GM18520 (cell line): ENCODE measurements around the gene SLC25A47.
"Not testable (repeated sequence)": the region's sequence is repeated elsewhere in the genome, so short reads cannot be mapped to it uniquely, and the experiment has no call there.

Experiments
- ATAC-seq: cut with Tn5 transposase; IDR thresholded peaks from one replicate; pipeline ENCODE4 v1.9.1; 2021; ENCODE audit not compliant: unreplicated experiment

Gene SLC25A47

DNA sequence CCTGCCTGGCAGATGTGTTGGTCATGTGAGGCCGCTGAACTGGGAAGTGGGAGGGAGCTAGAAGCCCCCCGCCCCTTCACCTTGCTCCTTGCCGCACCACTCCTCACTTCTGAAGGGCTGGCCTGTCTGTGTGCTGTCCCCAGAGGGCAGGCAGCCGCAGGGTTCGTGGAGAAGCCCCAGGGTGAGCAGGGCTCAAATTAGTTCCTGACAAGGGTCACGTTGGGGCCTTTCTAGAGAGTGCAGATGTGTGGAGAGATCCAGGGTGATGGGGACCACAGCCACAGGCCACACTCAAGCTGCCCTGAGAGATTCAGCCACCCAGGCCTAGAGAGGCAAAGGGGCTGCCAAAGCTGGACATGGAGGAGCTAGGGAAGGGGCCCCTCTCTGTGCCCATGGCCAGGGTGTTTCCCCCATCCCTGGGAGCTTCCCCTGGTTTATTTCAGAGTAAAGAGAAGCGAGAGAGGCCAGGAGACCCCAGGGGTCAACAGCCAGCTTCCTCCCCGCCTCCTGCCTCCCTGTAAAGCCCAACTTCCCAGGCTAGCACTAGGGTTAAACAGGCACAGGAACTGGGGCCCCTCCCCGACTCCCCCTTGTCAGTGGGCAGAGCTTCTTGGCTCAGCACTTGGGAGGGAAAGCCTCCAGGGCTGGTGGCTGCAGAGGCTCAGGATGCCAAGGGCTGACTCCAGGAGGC lies 33.1 kb upstream of the SLC25A47 start:
- ATAC-seq: no peak

GRCh38 chr14:100290607-100291304 lies 32.4 kb upstream of the SLC25A47 start:
- ATAC-seq: no peak

DNA sequence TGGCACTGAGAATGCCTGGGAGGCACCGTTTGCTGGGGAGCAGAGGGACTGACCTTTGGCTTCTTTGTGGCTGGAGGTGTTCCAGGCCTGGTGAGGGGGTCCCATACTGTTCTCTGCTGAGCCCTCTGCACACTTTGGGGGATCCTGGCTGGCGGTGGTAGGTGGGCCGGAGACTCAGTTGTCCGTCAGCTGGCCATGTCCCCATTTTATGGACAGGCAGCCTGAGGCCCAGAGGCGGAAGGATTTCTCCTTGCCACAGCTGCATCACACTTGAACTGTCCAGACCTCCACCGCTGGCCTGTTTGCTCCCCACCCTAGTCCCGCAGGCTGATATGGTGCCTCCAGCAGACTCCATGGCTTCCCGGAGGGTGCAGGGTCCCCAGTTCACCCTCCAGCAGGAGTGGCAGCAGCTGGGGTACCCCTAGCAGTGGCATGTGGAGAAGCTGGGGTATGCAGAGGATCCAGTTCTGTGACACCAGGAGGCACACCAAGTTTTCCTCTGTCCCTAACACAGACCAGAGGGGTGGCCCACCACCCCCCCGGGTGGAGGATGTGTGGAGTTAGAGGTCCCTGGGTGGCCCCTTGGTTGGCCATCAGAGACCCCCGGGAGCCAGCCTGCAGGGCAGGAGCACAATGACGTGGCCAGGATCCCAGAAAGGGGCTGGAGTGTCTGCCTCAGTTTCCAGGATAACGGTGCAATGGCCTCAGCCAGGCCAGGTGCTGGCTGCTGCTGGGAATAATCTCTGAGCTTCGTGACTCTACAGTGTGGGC lies 31.6 kb upstream of the SLC25A47 start:
- ATAC-seq: no peak

DNA sequence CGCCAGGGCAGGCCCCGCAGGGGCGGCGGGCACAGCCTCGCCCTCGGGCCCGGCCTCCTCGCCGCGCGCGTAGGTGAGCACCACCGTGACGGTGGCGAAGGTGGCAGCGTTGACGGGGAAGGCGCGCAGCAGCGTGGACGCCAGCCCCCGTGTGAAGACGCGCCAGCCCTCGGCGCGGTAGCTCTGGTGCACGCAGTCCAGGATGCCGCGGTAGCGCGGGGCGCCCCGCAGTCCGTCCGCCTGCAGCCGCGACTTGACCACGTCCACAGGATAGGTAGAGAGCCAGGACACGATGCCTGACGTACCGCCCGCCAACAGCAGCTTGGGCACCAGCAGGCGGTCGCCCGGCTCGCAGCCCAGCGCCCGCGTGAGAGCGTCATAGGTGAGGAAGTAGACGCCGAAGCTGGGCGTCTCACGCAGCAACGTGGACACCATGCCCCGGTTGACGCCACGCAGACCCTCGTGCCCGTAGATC lies 30.8 kb upstream of the SLC25A47 start:
- no peak for ATAC-seq

DNA sequence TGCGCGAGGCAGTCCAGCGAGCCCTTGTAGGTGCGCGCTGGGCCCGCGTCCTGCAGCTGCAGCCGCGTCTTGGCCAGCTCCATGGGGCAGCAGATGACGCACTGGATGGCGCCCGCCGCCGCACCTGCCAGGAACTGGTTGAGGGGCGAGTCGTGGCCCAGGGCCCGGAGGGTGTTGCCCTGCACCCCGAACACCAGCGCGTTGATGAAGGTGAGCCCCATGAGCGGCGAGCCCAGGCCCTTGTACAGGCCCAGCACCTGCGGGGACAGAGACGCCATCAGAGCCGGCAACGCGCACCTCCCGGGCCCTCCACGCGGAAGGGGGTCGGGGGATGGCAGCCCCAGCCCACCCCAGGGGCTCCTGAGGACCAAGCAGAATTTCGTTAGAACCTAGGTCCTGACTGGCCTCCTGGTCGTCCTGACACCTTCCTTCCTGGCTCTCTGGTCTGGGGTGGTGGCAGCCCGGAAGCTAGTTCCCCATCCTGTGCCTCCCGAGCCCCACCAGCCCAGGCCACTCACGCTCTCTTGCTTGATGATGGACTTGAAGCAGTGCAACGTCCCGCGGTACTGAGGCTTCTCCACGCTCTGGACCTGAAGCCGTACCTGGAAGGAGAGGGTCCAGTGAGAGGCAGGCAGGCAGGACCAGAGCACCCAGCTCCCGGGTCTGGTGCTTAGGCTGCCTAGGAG lies 30.2 kb upstream of the SLC25A47 start:
- ATAC-seq: no peak

GRCh38 chr14:100293497-100294212 lies 29.5 kb upstream of the SLC25A47 start:
- ATAC-seq: no peak

DNA sequence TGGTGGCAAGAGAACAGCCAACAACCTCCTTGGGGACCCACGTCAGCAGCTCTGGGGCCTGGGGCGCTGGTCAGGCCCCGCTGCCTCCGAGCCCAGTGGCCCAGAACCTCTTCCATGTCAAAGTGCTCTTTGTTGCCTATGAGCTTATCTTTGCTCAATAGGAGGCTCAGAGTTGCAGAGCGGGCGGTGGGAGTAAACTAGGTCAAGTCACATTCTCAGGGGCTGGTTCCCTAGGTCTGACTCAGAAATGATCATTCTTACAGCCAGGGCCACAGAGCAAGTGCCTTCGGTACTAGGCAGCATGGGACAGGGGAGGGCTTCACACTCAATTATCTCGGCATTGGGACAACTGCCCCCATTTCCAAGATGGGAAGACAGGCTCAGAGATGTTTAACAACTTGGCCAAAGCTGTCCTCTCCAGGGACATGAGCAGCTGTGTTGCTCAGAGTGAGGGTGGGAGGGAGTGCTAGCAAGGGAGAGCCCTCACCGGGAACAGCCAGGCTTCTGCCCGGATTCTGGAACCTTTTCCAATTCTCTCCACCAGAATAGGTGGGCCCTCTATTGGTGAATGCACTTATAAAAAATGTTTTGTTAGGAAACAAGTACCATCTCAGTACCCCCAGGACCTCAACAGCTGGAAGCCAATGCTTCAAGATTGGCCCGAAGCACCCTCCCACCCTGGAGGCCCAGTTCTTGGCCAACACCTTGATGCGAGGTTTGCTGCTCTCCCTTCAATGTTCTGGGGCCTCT lies 28.8 kb upstream of the SLC25A47 start:
- no peak for ATAC-seq

- no peak for ATAC-seq
These were observed 28.2 kb upstream of the SLC25A47 start for GRCh38 chr14:100294963-100295330.

GRCh38 chr14:100295376-100296105 lies 27.6 kb upstream of the SLC25A47 start:
- no peak for ATAC-seq

DNA sequence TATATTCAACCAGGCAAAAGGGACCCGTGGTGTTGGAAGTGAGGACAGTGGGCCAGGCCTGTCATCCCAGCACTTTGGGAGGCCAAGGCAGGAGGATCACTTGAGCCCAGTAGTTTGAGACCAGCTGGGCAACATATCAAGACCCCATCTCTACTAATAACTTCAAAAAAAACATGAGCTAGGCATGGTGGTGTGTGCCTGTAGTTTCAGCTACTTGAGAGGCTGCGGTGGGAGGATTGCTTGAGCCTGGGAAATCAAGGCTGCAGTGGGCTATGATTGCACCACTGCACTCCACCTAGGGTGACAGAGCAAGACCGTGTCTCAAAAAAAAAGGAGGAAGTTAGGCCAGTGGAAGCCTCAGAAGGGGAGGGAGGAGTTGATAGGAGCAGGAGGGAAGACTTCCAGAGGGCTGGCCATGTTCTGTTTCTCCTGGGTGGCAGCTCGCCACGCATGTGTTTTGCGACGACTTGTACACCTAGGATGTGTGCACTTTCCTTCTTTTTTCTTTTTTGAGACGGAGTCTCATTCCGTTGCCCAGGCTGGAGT lies 27.0 kb upstream of the SLC25A47 start:
- no peak for ATAC-seq

DNA sequence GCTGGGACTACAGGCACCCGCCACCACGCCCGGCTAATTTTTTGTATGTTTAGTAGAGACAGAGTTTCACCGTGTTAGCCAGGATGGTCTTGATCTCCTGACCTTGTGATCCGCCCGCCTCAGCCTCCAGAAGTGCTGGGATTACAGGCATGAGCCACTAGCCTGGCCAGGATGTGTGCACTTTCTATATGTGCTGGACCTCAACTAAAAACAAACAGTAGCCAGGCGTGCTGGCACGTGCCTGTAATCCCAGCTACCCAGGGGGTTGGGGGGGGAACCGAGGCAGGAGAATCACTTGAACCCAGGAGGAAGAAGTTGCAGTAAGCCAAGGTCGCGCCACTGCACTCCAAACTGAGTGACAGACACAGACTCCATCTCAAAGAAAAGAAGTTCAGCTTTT lies 26.4 kb upstream of the SLC25A47 start:
- ATAC-seq: not testable (repeated sequence)

- peak; percentile 87 for ATAC-seq
These were observed 25.5 kb upstream of the SLC25A47 start for GRCh38 chr14:100297320-100298300.

GRCh38 chr14:100298551-100299237 lies 24.4 kb upstream of the SLC25A47 start:
- ATAC-seq: no peak

DNA sequence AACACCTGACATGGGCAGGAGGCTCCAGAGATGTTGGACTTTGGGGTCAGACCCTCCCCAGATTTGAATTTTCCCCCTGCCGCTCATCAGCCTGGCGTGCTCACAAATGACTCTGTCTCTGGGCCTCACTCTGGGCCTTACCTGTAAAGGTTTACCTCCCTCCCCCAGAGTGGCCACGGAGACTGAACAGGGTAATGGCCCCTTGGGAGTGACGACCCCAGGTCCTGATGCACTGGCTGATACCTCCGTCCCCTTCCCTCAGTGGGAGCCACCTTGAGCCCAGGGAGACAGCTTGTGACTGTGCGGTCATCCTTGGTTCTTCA lies 23.9 kb upstream of the SLC25A47 start:
- ATAC-seq: no peak

- ATAC-seq: no peak
These were observed 20.5 kb upstream of the SLC25A47 start for GRCh38 chr14:100302616-100303015.

DNA sequence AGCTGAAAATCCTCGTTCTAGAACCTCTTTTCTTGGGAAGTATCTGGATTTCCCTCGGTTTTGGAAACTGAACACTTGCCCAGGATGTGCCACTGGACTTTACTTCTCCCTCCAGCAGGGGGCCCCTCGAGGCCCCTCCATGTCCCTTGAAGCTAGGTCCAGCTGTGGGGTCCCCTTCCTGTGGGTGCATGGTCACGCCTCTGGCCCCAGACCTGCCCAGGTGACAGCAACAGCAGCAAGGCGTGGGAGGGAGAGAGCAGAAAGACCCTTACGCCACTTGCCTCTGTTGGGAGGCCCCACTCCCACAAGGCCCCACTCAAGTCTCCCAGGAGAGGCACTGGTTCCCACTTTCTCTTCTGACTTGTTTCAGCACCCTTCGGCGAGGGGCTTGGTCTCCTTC lies 20.0 kb upstream of the SLC25A47 start:
- no peak for ATAC-seq

GRCh38 chr14:100303925-100304324 lies 19.2 kb upstream of the SLC25A47 start:
- ATAC-seq: no peak
